Activated CD8-positive, alpha-beta memory T cell treated with anti-CD3 and anti-CD28 coated beads, Interleukin-2, amount 10 ng/mL, durations not matched to agents 7 days and 5 days (primary cell): ENCODE results near the gene ALDH2. TPM values are rescaled to one million over a fixed set of nuclear protein-coding genes. Genes with fewer than 3 reads are reported as not detected.

Experiments used
- ATAC-seq: fragments of 150-1000 bp; cut with Tn5 transposase; one replicate; pipeline ENCODE4 v1.10.0; 2021; ENCODE audit warnings: moderate library complexity
- CTCF ChIA-PET: fragments of 350-600 bp; sonication (Branson Sonifier 250); formaldehyde crosslinking; loops from one replicate; lab custom pipeline; 2021; ENCODE audit warnings: antibody characterized with exemption; lab: Charles Lee
- DNase-seq: peaks from one replicate; pipeline ENCODE4 v3.0.0-alpha.2; 2020
- H3K27ac Mint-ChIP-seq: one replicate; pipeline ENCODE4 v1.8.0; 2021; ENCODE audit warnings: mild to moderate bottlenecking, mixed read lengths
- H3K27me3 Mint-ChIP-seq: one replicate; pipeline ENCODE4 v1.8.0; 2021; ENCODE audit warnings: mixed read lengths
- H3K36me3 Mint-ChIP-seq: one replicate; pipeline ENCODE4 v1.8.0; 2021; ENCODE audit warnings: mild to moderate bottlenecking, mixed read lengths
- H3K4me1 Mint-ChIP-seq: one replicate; pipeline ENCODE4 v1.8.0; 2021; ENCODE audit warnings: mixed read lengths
- H3K4me3 Mint-ChIP-seq: one replicate; pipeline ENCODE4 v1.8.0; 2021; ENCODE audit warnings: mild to moderate bottlenecking, moderate library complexity, mixed read lengths
- H3K9me3 Mint-ChIP-seq: one replicate; pipeline ENCODE4 v1.8.0; 2022; ENCODE audit warnings: low read depth, mixed read lengths
- microRNA-seq: library from miRNA; unstranded; fragments of <30 nt; microRNA quantifications from one replicate; pipeline ENCODE4 v1.2.0, GENCODE V29; 2022
- total RNA-seq, 2 experiments: library from RNA; stranded (reverse); gene quantifications; one replicate each; pipeline ENCODE4 v1.2.3, GENCODE V29; 2021

The ALDH2 gene
- total RNA-seq, 2 experiments from 2014 or later: 0.68 to 0.73 TPM

DNA sequence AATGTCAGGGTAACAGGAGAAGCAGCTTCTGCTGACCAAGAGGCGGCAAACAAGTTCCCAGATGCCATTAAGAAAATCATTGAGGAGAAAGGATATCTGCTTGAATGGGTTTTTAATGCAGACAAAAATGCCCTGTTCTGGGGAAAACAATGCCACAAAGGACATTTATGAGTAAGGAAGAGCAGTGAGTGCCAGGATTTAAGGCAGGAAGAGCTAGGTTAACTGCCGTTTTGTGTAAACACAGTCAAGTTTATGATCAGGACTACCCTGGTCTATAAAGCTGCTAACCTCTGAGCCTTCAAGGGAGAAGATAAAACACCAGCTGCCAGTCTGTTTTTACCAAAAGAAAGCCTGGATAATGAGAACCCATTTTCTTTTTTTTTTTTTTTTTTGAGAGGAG lies 83.8 kb downstream of the ALDH2 start:
- Mint-ChIP-seq H3K27me3 (no peaks in the 10 kb centered on the region), H3K27ac (no peak overlapping the region), H3K4me3 (no peak overlapping the region), H3K9me3 (peaks cover 3% of the 10 kb centered on the region), H3K4me1 (peaks cover 19% of the 10 kb centered on the region), H3K36me3 (peaks cover 41% of the 10 kb centered on the region)
- DNase-seq (no peak), ATAC-seq (no peak)
- CTCF ChIA-PET: interaction anchor here (0.6 to 1.2 kb wide), 3 partner anchors 37 to 223 kb away, joined by 3 read pairs; no protein-coding TSS in a partner anchor

DNA sequence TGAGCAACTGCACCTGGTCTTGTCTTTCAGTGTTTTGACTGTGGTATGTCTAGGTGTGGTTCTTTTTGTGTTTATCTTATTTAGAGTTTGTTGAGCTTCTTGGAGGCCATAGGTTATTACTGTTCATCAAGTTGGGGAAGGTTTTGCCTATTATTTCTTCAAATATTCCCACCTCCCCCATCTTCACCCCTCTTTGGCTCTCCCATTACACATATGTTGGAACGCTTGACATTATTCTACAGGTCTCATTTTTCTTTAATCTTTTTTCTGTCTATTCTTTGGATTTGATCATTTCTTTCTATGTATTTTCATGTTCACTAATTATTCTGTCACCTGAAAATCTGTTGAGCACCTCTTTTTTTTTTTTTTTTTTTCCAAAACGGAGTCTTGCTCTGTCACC lies 91.5 kb downstream of the ALDH2 start:
- no peak for DNase-seq
- no peak for ATAC-seq
- H3K9me3 Mint-ChIP-seq: no peaks in the 10 kb centered on the region
- H3K36me3 Mint-ChIP-seq: peaks cover 20% of the 10 kb centered on the region
- CTCF ChIA-PET: no interaction called here
- H3K27ac Mint-ChIP-seq: no peak overlapping the region
- H3K4me3 Mint-ChIP-seq: no peak overlapping the region
- H3K4me1 Mint-ChIP-seq: peaks cover 10% of the 10 kb centered on the region
- H3K27me3 Mint-ChIP-seq: no peaks in the 10 kb centered on the region

DNA sequence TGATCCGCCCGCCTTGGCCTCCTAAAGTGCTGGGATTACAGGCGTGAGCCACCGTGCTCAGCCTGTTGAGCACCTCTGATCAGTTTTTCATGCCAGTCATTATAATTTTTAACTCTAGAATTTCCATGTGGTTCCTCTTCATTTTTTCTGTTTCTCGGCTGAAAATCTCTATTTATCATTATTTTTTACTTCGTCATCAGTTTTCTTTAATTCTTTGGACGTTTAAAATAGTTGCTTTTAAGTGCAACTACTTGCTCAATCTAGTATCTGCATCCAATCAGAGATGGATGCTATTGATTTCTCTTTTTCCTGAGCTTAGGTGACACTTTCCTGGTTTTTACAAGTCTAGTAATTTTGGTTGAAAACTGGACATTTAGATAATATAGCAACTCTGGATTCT lies 92.0 kb downstream of the ALDH2 start:
- H3K4me3 Mint-ChIP-seq: no peak overlapping the region
- CTCF ChIA-PET: no interaction called here
- no peaks in the 10 kb centered on the region for H3K9me3 Mint-ChIP-seq
- ATAC-seq (no peak), DNase-seq (no peak)
- H3K27ac Mint-ChIP-seq: no peak overlapping the region
- peaks cover 20% of the 10 kb centered on the region for H3K36me3 Mint-ChIP-seq
- H3K4me1 Mint-ChIP-seq: peaks cover 10% of the 10 kb centered on the region
- H3K27me3 Mint-ChIP-seq: no peaks in the 10 kb centered on the region

DNA sequence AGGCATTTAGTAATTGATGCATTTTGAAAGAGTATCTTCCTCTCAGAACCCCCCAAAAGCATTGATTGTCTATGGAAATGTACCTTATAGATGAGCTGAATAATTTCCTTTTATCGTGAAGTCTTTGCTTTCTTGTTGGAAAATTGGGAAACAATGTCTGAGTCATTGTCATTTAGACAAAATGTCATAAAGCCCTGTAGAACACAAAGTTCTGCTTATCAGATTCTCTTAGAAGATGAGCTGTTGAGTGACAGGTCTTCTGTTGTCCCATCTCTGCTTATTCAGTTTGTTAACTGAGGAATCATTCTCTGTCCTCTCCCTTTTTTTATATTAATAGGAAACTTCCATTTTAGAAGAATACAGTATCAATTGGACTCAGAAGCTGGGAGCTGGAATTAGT lies 98.2 kb downstream of the ALDH2 start:
- Mint-ChIP-seq H3K27ac (no peak overlapping the region), H3K27me3 (no peaks in the 10 kb centered on the region), H3K36me3 (peaks cover 20% of the 10 kb centered on the region), H3K4me3 (no peak overlapping the region), H3K9me3 (no peaks in the 10 kb centered on the region), H3K4me1 (peaks cover 2% of the 10 kb centered on the region)
- no peak for ATAC-seq
- DNase-seq: no peak
- CTCF ChIA-PET: no interaction called here

Small RNAs within 50 kb of the gene (microRNA-seq; reads per million reads assigned to microRNA genes)
- not detected for gene MIR6761

Other genes starting within 250 kb of the ALDH2 start
- 10 to 100 TPM; 38.2 to 39.3 TPM for gene ATXN2, start 167.6 kb upstream of the ALDH2 start, total RNA-seq
- 10 to 100 TPM; 20.3 to 22.3 TPM for gene BRAP, start 81.0 kb upstream of the ALDH2 start, total RNA-seq
- 10 to 100 TPM; 24.7 to 30.3 TPM for gene ACAD10, start 80.9 kb upstream of the ALDH2 start, total RNA-seq
- 10 to 100 TPM; 48.1 to 49.6 TPM for gene MAPKAPK5, start 75.3 kb downstream of the ALDH2 start, total RNA-seq
- 10 to 100 TPM; 14.6 to 22.2 TPM for gene TMEM116, start 246.2 kb downstream of the ALDH2 start, total RNA-seq
- 100 to 1,000 TPM; 119 to 150 TPM for gene ERP29, start 246.5 kb downstream of the ALDH2 start, total RNA-seq